Measurements from ENCODE around the gene SP2. TPM values are rescaled to one million over a fixed set of nuclear protein-coding genes. Genes with fewer than 3 reads are reported as not detected.

The SP2 gene
- total and polyA plus RNA-seq, 2 donors (not counting 1 experiment from before 2014, with no cell fraction given): 1.5 to 2.6 TPM

GRCh38 chr17:47925678-47925988 is 29.6 kb downstream of the SP2 start:
- no peak for DNase-seq (ENCODE audit: low read depth in 2 of 2)
- no peaks in the 10 kb centered on the region for H3K79me2 ChIP-seq (ENCODE audit: control insufficient read depth, insufficient read depth, low read length)
- no peak overlapping the region for H3K4me3 ChIP-seq (replicated peaks in 1 of 4; ENCODE audit: control extremely low read depth in 1 of 4, insufficient read depth in 1 of 4, low read depth in 3 of 4, low read length in 4 of 4)
- no peaks in the 10 kb centered on the region for H3K9me3 ChIP-seq (ENCODE audit: control insufficient read depth, insufficient read depth, low read depth, low read length)
- no peak overlapping the region for H3K4me2 ChIP-seq (ENCODE audit: extremely low read depth, insufficient read depth, low read length)
- H3K4me1 ChIP-seq (ENCODE audit: control insufficient read depth, extremely low read depth, insufficient read depth, low read length): no peaks in the 10 kb centered on the region
- peaks cover 10% of the 10 kb centered on the region for H3K36me3 ChIP-seq (ENCODE audit: control insufficient read depth, insufficient read depth, low read length)
- H4K20me1 ChIP-seq (ENCODE audit: control insufficient read depth, extremely low read depth, insufficient read depth, low read length): no peaks in the 10 kb centered on the region
- TF ChIP-seq, protein P1, sequence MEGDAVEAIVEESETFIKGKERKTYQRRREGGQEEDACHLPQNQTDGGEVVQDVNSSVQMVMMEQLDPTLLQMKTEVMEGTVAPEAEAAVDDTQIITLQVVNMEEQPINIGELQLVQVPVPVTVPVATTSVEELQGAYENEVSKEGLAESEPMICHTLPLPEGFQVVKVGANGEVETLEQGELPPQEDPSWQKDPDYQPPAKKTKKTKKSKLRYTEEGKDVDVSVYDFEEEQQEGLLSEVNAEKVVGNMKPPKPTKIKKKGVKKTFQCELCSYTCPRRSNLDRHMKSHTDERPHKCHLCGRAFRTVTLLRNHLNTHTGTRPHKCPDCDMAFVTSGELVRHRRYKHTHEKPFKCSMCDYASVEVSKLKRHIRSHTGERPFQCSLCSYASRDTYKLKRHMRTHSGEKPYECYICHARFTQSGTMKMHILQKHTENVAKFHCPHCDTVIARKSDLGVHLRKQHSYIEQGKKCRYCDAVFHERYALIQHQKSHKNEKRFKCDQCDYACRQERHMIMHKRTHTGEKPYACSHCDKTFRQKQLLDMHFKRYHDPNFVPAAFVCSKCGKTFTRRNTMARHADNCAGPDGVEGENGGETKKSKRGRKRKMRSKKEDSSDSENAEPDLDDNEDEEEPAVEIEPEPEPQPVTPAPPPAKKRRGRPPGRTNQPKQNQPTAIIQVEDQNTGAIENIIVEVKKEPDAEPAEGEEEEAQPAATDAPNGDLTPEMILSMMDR (conservative IDR thresholded peaks at IDR 0.05 in 1 of 2, IDR thresholded peaks at IDR 0.05 in 1 of 2; ENCODE audit: low read depth in 1 of 2, low read length in 2 of 2): no peak
- no peak for TF ChIP-seq EZH2 (IDR thresholded peaks at IDR 0.05; ENCODE audit: low read length, missing control alignments)
- H3K27ac ChIP-seq (ENCODE audit: insufficient read depth, low read length): no peak overlapping the region
- H3K9ac ChIP-seq (ENCODE audit: insufficient read depth, low read length): no peak overlapping the region
- no peak overlapping the region for H2AFZ ChIP-seq (ENCODE audit: low read length)
- H3K27me3 ChIP-seq (ENCODE audit: control insufficient read depth, insufficient read depth, low read length): no peaks in the 10 kb centered on the region

GRCh38 chr17:47927821-47928400 is 31.9 kb downstream of the SP2 start:
- H2AFZ ChIP-seq (ENCODE audit: low read length): no peak overlapping the region
- H3K9ac ChIP-seq (ENCODE audit: insufficient read depth, low read length): no peak overlapping the region
- H3K36me3 ChIP-seq (ENCODE audit: control insufficient read depth, insufficient read depth, low read length): peaks cover 10% of the 10 kb centered on the region
- H3K4me2 ChIP-seq (ENCODE audit: extremely low read depth, insufficient read depth, low read length): no peak overlapping the region
- H3K4me1 ChIP-seq (ENCODE audit: control insufficient read depth, extremely low read depth, insufficient read depth, low read length): no peaks in the 10 kb centered on the region
- no peaks in the 10 kb centered on the region for H3K79me2 ChIP-seq (ENCODE audit: control insufficient read depth, insufficient read depth, low read length)
- H4K20me1 ChIP-seq (ENCODE audit: control insufficient read depth, extremely low read depth, insufficient read depth, low read length): no peaks in the 10 kb centered on the region
- TF ChIP-seq, protein P1 (conservative IDR thresholded peaks at IDR 0.05 in 1 of 2, IDR thresholded peaks at IDR 0.05 in 1 of 2; ENCODE audit: low read depth in 1 of 2, low read length in 2 of 2): no peak
- no peak for TF ChIP-seq EZH2 (IDR thresholded peaks at IDR 0.05; ENCODE audit: low read length, missing control alignments)
- no peaks in the 10 kb centered on the region for H3K27me3 ChIP-seq (ENCODE audit: control insufficient read depth, insufficient read depth, low read length)
- DNase-seq (ENCODE audit: low read depth in 2 of 2): no peak
- H3K27ac ChIP-seq (ENCODE audit: insufficient read depth, low read length): no peak overlapping the region
- H3K9me3 ChIP-seq (ENCODE audit: control insufficient read depth, insufficient read depth, low read depth, low read length): no peaks in the 10 kb centered on the region
- no peak overlapping the region for H3K4me3 ChIP-seq (replicated peaks in 1 of 4; ENCODE audit: control extremely low read depth in 1 of 4, insufficient read depth in 1 of 4, low read depth in 3 of 4, low read length in 4 of 4)

- Histone ChIP-seq H3K9me3 (ENCODE audit: control insufficient read depth, insufficient read depth, low read depth, low read length) (no peaks in the 10 kb centered on the region), H4K20me1 (ENCODE audit: control insufficient read depth, extremely low read depth, insufficient read depth, low read length) (no peaks in the 10 kb centered on the region), H3K36me3 (ENCODE audit: control insufficient read depth, insufficient read depth, low read length) (peaks cover 6% of the 10 kb centered on the region), H3K4me1 (ENCODE audit: control insufficient read depth, extremely low read depth, insufficient read depth, low read length) (no peaks in the 10 kb centered on the region), H3K79me2 (ENCODE audit: control insufficient read depth, insufficient read depth, low read length) (no peaks in the 10 kb centered on the region), H3K9ac (ENCODE audit: insufficient read depth, low read length) (no peak overlapping the region), H3K4me3 (replicated peaks in 1 of 4; ENCODE audit: control extremely low read depth in 1 of 4, insufficient read depth in 1 of 4, low read depth in 3 of 4, low read length in 4 of 4) (no peak overlapping the region), H3K27me3 (ENCODE audit: control insufficient read depth, insufficient read depth, low read length) (no peaks in the 10 kb centered on the region), H3K4me2 (ENCODE audit: extremely low read depth, insufficient read depth, low read length) (no peak overlapping the region), H3K27ac (ENCODE audit: insufficient read depth, low read length) (no peak overlapping the region), H2AFZ (ENCODE audit: low read length) (no peak overlapping the region)
- TF ChIP-seq EZH2 (IDR thresholded peaks at IDR 0.05; ENCODE audit: low read length, missing control alignments): no peak
- TF ChIP-seq, protein P1 (conservative IDR thresholded peaks at IDR 0.05 in 1 of 2, IDR thresholded peaks at IDR 0.05 in 1 of 2; ENCODE audit: low read depth in 1 of 2, low read length in 2 of 2): no peak
- DNase-seq (ENCODE audit: low read depth in 2 of 2): no peak
Observed at GRCh38 chr17:47928415-47928814, 32.4 kb downstream of the SP2 start.
